HepG2 (cell line): ENCODE data around the gene PPP1R9A. TPM values are rescaled to one million over a fixed set of nuclear protein-coding genes. Genes with fewer than 3 reads are reported as not detected.

Experiments used
- ATRX ChIP-seq: sonication (generic); formaldehyde crosslinking; IDR thresholded peaks from 2 replicates; pipeline ENCODE4 v1.4.0; 2020; ENCODE audit warnings: missing genetic modification reagents, borderline replicate concordance
- BATF2 ChIP-seq: sonication (generic); formaldehyde crosslinking; IDR thresholded peaks from 2 replicates; pipeline ENCODE4 v1.8.0; 2022; ENCODE audit warnings: mild to moderate bottlenecking, missing genetic modification reagents, moderate library complexity
- ELK4 ChIP-seq: sonication (generic); formaldehyde crosslinking; IDR thresholded peaks from 2 replicates; pipeline ENCODE4 v1.9.0; 2021; ENCODE audit warnings: missing genetic modification reagents, borderline replicate concordance
- EP300 ChIP-seq, 3 experiments: sonication (generic) in 1 of 3; formaldehyde crosslinking in 1 of 3; IDR thresholded peaks; 2 replicates each; pipeline versions ENCODE4 v1.5.1 to v1.6.1; 2011 to 2020; ENCODE audit warnings: low read depth in 2 of 3, low read length in 2 of 3, borderline replicate concordance in 1 of 3, improper control_type of control experiment in 1 of 3, mild to moderate bottlenecking in 1 of 3, missing genetic modification reagents in 1 of 3, moderate library complexity in 1 of 3
- FOXK1 ChIP-seq: sonication (generic); formaldehyde crosslinking; IDR thresholded peaks from 2 replicates; pipeline ENCODE4 v1.4.0; 2020; ENCODE audit warnings: low read depth, missing genetic modification reagents, borderline replicate concordance
- MTERF4 ChIP-seq: sonication (generic); formaldehyde crosslinking; IDR thresholded peaks from 2 replicates; pipeline ENCODE4 v1.8.0; 2023; ENCODE audit warnings: mild to moderate bottlenecking, missing genetic modification reagents
- NR2F6 ChIP-seq, 2 experiments: IDR thresholded peaks; 2 replicates each; pipeline ENCODE4 v1.6.1; 2016; ENCODE audit warnings: antibody characterized with exemption in 1 of 2, mild to moderate bottlenecking in 1 of 2
- RNF2 ChIP-seq: fragments of 450-650 bp; conservative IDR thresholded peaks from 2 replicates; pipeline ENCODE4 v1.6.1; 2016; ENCODE audit warnings: low read depth
- SALL1 ChIP-seq: sonication (generic); formaldehyde crosslinking; IDR thresholded peaks from 2 replicates; pipeline ENCODE4 v1.8.0; 2022; ENCODE audit warnings: mild to moderate bottlenecking, missing genetic modification reagents
- SRSF1 ChIP-seq: fragments of 200-400 bp; formaldehyde crosslinking; optimal IDR thresholded peaks from 2 replicates; pipeline ENCODE3; 2017; ENCODE audit warnings: mild to moderate bottlenecking, low read depth, low read length, moderate library complexity
- STAT5B ChIP-seq: sonication (generic); formaldehyde crosslinking; IDR thresholded peaks from 2 replicates; pipeline ENCODE4 v1.4.0; 2020; ENCODE audit warnings: missing genetic modification reagents
- THRA ChIP-seq: sonication (generic); formaldehyde crosslinking; IDR thresholded peaks from 2 replicates; pipeline ENCODE4 v1.4.0; 2020; ENCODE audit warnings: missing genetic modification reagents, borderline replicate concordance
- ZFP36L2 ChIP-seq: sonication (generic); formaldehyde crosslinking; IDR thresholded peaks from 2 replicates; pipeline ENCODE4 v1.4.0; 2020; ENCODE audit warnings: missing genetic modification reagents
- ZNF296 ChIP-seq: sonication (generic); formaldehyde crosslinking; conservative IDR thresholded peaks from 2 replicates; pipeline ENCODE4 v1.5.0; 2020; ENCODE audit warnings: mild to moderate bottlenecking, missing genetic modification reagents
- ZNF619 ChIP-seq: sonication (generic); formaldehyde crosslinking; IDR thresholded peaks from 2 replicates; pipeline ENCODE4 v1.4.0; 2020; ENCODE audit warnings: mild to moderate bottlenecking, missing genetic modification reagents
- ZNF660 ChIP-seq: sonication (generic); formaldehyde crosslinking; IDR thresholded peaks from 2 replicates; pipeline ENCODE4 v1.5.1; 2020; ENCODE audit warnings: mild to moderate bottlenecking, low read depth, missing genetic modification reagents, borderline replicate concordance
- ZNF75D ChIP-seq: sonication (generic); formaldehyde crosslinking; IDR thresholded peaks from 2 replicates; pipeline ENCODE4 v1.8.1; 2023; ENCODE audit warnings: missing genetic modification reagents, mild to moderate bottlenecking, borderline replicate concordance
- ZNF883 ChIP-seq: sonication (generic); formaldehyde crosslinking; IDR thresholded peaks from 2 replicates; pipeline ENCODE4 v1.5.1; 2020; ENCODE audit warnings: mild to moderate bottlenecking, missing genetic modification reagents; ENCODE audit errors: not compliant biosample characterization
- ZNF891 ChIP-seq: sonication (generic); formaldehyde crosslinking; IDR thresholded peaks from 2 replicates; pipeline ENCODE4 v1.5.0; 2020; ENCODE audit warnings: mild to moderate bottlenecking, missing genetic modification reagents
- polyA plus RNA-seq, 8 experiments: library from polyadenylated mRNA; depleted of rRNA in 3 of 8; stranded (reverse) in 7 of 8; unstranded in 1 of 8; fragments of >200 nt; fragmentation: Illumina TruSeq in 4 of 8; extraction: Trizol in 4 of 8; gene quantifications; 2 replicates each; pipeline versions ENCODE4 v1.2.1 to v1.2.3, GENCODE V29; 2011 to 2016; ENCODE audit warnings: low read depth in 4 of 8, missing spikeins in 1 of 8, mixed read lengths in 1 of 8; ENCODE audit not compliant: insufficient read depth in 1 of 8
- total RNA-seq, 5 experiments: library from RNA; depleted of rRNA; stranded (reverse); fragments of >200 nt; fragmentation: Illumina TruSeq; extraction: Trizol; gene quantifications; 2 replicates each; pipeline ENCODE4 v1.2.3, GENCODE V29; 2016; ENCODE audit warnings: low read depth in 1 of 5
- TF ChIP-seq, protein P1 (sequence below): sonication (generic); formaldehyde crosslinking; IDR thresholded peaks from 2 replicates; pipeline ENCODE4 v1.8.0; 2022; ENCODE audit warnings: mild to moderate bottlenecking, missing genetic modification reagents
- TF ChIP-seq, protein P2 (sequence below): sonication (generic); formaldehyde crosslinking; IDR thresholded peaks from 2 replicates; pipeline ENCODE4 v1.4.0; 2020; ENCODE audit warnings: missing genetic modification reagents, mild to moderate bottlenecking, borderline replicate concordance

The PPP1R9A gene
- total and polyA plus RNA-seq, 2 of the 13 experiments (the other 11 are each of a cell fraction or from before 2014, with no cell fraction given): 11.4 to 31.9 TPM

DNA sequence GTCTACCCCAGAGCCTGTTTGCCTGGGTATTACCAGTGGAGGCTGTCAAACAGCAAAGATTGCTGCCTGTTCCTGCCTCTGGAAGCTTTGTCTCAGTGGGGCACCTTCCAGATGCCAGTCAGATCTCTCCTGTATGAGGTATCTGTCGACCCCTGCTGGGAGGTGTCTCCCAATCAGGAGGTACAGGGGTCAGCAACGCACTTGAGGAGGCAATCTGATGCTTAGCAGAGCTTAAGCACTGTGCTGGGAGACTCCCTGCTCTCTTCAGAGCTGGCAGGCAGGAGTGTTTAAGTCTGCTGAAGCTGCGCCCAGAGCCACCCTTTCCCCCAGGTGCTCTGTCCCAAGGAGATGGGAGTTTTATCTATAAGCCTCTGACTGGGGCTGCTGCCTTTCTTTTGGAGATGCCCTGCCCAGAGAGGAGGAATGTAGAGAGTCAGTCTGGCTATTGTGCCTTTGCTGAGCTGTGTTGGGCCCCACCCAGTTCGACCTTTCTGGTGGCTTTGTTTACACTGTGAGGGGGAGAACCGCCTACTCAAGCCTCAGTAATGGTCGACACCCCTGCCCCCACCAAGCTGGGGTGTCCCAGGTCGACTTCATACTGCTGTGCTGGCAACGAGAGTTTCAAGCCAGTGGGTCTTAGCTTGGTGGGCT, 62.2 kb downstream of the PPP1R9A start (continued):
- TF ChIP-seq THRA (CRISPR knock-in tag): peak; percentile 20; the same call in 1 of the 2 replicates
- TF ChIP-seq NR2F6 (IDR thresholded peaks at IDR 0.05): peak; percentile 73
- TF ChIP-seq NR2F6 (CRISPR knock-in tag; IDR thresholded peaks at IDR 0.05): peak; percentile 79
- TF ChIP-seq ZNF891 (CRISPR knock-in tag): no peak
- TF ChIP-seq ZNF75D (CRISPR knock-in tag): no peak
- TF ChIP-seq, protein P1, sequence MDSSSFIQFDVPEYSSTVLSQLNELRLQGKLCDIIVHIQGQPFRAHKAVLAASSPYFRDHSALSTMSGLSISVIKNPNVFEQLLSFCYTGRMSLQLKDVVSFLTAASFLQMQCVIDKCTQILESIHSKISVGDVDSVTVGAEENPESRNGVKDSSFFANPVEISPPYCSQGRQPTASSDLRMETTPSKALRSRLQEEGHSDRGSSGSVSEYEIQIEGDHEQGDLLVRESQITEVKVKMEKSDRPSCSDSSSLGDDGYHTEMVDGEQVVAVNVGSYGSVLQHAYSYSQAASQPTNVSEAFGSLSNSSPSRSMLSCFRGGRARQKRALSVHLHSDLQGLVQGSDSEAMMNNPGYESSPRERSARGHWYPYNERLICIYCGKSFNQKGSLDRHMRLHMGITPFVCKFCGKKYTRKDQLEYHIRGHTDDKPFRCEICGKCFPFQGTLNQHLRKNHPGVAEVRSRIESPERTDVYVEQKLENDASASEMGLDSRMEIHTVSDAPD: no peak
- TF ChIP-seq ZNF296 (CRISPR knock-in tag): no peak
- TF ChIP-seq ZFP36L2 (CRISPR knock-in tag): no peak
- TF ChIP-seq ZNF619 (CRISPR knock-in tag): no peak
- no peak for TF ChIP-seq STAT5B (CRISPR knock-in tag)
- TF ChIP-seq FOXK1 (CRISPR knock-in tag): no peak
- TF ChIP-seq ZNF660 (CRISPR knock-in tag): no peak
- 0 out of 2 replicates have a peak, but pooled peaks have one; percentile 41 for TF ChIP-seq MTERF4 (CRISPR knock-in tag)
- TF ChIP-seq, protein P2, sequence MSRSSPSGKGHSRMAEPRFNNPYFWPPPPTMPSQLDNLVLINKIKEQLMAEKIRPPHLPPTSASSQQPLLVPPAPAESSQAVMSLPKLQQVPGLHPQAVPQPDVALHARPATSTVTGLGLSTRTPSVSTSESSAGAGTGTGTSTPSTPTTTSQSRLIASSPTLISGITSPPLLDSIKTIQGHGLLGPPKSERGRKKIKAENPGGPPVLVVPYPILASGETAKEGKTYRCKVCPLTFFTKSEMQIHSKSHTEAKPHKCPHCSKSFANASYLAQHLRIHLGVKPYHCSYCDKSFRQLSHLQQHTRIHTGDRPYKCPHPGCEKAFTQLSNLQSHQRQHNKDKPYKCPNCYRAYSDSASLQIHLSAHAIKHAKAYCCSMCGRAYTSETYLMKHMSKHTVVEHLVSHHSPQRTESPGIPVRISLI (CRISPR knock-in tag): peak; percentile 18; the same call in 1 of the 2 replicates
- TF ChIP-seq BATF2 (CRISPR knock-in tag): no peak
- TF ChIP-seq ZNF883: peak; percentile 31
- no peak for TF ChIP-seq ATRX (CRISPR knock-in tag)
- TF ChIP-seq SRSF1: no peak
- TF ChIP-seq EP300 (IDR thresholded peaks at IDR 0.05; ENCODE audit: low read depth in 2 of 2, low read length in 2 of 2): peak in 1 of 2 experiments; percentile 62; a peak in 1 of 4 replicates
- TF ChIP-seq EP300 (CRISPR knock-in tag; IDR thresholded peaks at IDR 0.05; ENCODE audit: borderline replicate concordance): no peak
- no peak for TF ChIP-seq ELK4 (CRISPR knock-in tag)
- TF ChIP-seq SALL1 (CRISPR knock-in tag): peak; percentile 66
- no peak for TF ChIP-seq RNF2
